HL-60 (cell line): ENCODE measurements around the gene TMOD3.
"Not testable (repeated sequence)": the region's sequence is repeated elsewhere in the genome, so short reads cannot be mapped to it uniquely, and the experiment has no call there.

Source experiments
- TF ChIP-seq, protein P1 (sequence below): IDR thresholded peaks from one replicate; pipeline ENCODE4 v1.5.1; 2011; ENCODE audit warnings: low read length, control low read depth, inconsistent platforms; ENCODE audit not compliant: insufficient read depth
- TF ChIP-seq, protein P2 (sequence below): IDR thresholded peaks from 2 replicates; pipeline ENCODE4 v1.6.1; 2012; ENCODE audit warnings: low read depth; ENCODE audit not compliant: insufficient replicate concordance

DNA sequence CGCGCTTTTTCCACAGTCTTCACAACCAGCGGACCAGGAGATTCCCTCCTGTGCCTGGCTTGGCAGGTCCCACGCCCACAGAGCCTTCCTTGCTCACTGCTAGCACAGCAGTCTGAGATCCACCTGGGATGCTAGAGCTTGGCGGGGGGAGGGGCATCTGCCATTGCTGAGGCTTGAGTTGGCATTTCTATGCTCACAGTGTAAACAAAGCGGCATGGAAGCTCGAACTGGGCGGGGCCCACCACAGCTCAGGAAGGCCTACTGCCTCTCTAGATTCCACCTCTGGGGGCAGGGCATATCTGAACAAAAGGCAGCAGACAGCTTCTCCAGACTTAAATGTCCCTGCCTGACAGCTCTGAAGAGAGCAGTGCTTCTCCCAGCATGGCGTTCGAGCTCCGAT, 42.3 kb upstream of the TMOD3 start:
- TF ChIP-seq, protein P1, sequence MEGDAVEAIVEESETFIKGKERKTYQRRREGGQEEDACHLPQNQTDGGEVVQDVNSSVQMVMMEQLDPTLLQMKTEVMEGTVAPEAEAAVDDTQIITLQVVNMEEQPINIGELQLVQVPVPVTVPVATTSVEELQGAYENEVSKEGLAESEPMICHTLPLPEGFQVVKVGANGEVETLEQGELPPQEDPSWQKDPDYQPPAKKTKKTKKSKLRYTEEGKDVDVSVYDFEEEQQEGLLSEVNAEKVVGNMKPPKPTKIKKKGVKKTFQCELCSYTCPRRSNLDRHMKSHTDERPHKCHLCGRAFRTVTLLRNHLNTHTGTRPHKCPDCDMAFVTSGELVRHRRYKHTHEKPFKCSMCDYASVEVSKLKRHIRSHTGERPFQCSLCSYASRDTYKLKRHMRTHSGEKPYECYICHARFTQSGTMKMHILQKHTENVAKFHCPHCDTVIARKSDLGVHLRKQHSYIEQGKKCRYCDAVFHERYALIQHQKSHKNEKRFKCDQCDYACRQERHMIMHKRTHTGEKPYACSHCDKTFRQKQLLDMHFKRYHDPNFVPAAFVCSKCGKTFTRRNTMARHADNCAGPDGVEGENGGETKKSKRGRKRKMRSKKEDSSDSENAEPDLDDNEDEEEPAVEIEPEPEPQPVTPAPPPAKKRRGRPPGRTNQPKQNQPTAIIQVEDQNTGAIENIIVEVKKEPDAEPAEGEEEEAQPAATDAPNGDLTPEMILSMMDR: not testable (repeated sequence)
- TF ChIP-seq, protein P2, sequence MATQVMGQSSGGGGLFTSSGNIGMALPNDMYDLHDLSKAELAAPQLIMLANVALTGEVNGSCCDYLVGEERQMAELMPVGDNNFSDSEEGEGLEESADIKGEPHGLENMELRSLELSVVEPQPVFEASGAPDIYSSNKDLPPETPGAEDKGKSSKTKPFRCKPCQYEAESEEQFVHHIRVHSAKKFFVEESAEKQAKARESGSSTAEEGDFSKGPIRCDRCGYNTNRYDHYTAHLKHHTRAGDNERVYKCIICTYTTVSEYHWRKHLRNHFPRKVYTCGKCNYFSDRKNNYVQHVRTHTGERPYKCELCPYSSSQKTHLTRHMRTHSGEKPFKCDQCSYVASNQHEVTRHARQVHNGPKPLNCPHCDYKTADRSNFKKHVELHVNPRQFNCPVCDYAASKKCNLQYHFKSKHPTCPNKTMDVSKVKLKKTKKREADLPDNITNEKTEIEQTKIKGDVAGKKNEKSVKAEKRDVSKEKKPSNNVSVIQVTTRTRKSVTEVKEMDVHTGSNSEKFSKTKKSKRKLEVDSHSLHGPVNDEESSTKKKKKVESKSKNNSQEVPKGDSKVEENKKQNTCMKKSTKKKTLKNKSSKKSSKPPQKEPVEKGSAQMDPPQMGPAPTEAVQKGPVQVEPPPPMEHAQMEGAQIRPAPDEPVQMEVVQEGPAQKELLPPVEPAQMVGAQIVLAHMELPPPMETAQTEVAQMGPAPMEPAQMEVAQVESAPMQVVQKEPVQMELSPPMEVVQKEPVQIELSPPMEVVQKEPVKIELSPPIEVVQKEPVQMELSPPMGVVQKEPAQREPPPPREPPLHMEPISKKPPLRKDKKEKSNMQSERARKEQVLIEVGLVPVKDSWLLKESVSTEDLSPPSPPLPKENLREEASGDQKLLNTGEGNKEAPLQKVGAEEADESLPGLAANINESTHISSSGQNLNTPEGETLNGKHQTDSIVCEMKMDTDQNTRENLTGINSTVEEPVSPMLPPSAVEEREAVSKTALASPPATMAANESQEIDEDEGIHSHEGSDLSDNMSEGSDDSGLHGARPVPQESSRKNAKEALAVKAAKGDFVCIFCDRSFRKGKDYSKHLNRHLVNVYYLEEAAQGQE: not testable (repeated sequence)
